H1 (cell line): Measurements from ENCODE around the gene DMGDH. TPM values are rescaled to one million over a fixed set of nuclear protein-coding genes. Genes with fewer than 3 reads are reported as not detected.

Experiments
- CTCF ChIA-PET: fragments of 300-600 bp; sonication (Branson Sonifier 250); formaldehyde crosslinking; loops from one replicate; lab custom pipeline; 2021; ENCODE audit not compliant: partially characterized antibody; lab: Charles Lee
- POLR2A ChIA-PET: fragments of 300-600 bp; sonication (Branson Sonifier 250); formaldehyde crosslinking; loops from one replicate; lab custom pipeline; 2021; ENCODE audit warnings: inconsistent platforms; ENCODE audit not compliant: partially characterized antibody; lab: Charles Lee
- DNase-seq, 2 experiments: peaks; one replicate each; pipeline versions ENCODE4 v3.0.0 to v3.0.0-alpha.2; 2010 to 2022; ENCODE audit warnings: low spot score in 2 of 2, low read depth in 1 of 2, mixed read lengths in 1 of 2
- FAIRE-seq: peaks from 2 replicates; lab custom pipeline; 2011; peaks lifted over from hg19 to GRCh38; lab: Jason Lieb, UNC
- H2AFZ ChIP-seq: 2 replicates; pipeline ENCODE4 v1.8.1; 2012; ENCODE audit warnings: low read length, inconsistent platforms
- H2AK5ac ChIP-seq: 2 replicates; pipeline ENCODE4 v1.6.1; 2013; ENCODE audit warnings: low read depth, low read length
- H2BK120ac ChIP-seq: replicated peaks from 2 replicates; pipeline ENCODE3; 2013; ENCODE audit warnings: low read depth, low read length, inconsistent platforms
- H2BK12ac ChIP-seq: 2 replicates; pipeline ENCODE4 v1.6.1; 2013; ENCODE audit warnings: low read depth, low read length
- H2BK15ac ChIP-seq: 2 replicates; pipeline ENCODE4 v1.6.1; 2013; ENCODE audit warnings: low read length
- H2BK20ac ChIP-seq: 2 replicates; pipeline ENCODE4 v1.6.1; 2013; ENCODE audit warnings: low read length
- H2BK5ac ChIP-seq: 2 replicates; pipeline ENCODE4 v1.6.1; 2013; ENCODE audit warnings: low read depth, low read length
- H3K14ac ChIP-seq: 2 replicates; pipeline ENCODE4 v1.6.1; 2013; ENCODE audit warnings: inconsistent platforms; ENCODE audit not compliant: insufficient read length
- H3K18ac ChIP-seq: 2 replicates; pipeline ENCODE4 v1.6.1; 2013; ENCODE audit warnings: low read length; ENCODE audit errors: extremely low read depth
- H3K23ac ChIP-seq: 2 replicates; pipeline ENCODE4 v1.6.1; 2013; ENCODE audit warnings: inconsistent platforms; ENCODE audit not compliant: insufficient read length
- H3K23me2 ChIP-seq: 2 replicates; pipeline ENCODE4 v1.6.1; 2013; ENCODE audit warnings: low read depth, low read length
- H3K27ac ChIP-seq: 2 replicates; pipeline ENCODE4 v1.6.1; 2011; ENCODE audit warnings: low read depth, low read length, inconsistent platforms
- H3K27me3 ChIP-seq, 4 experiments: replicated peaks in 1 of 4; 1 replicate in 1 of 4; 2 replicates in 3 of 4; pipeline versions ENCODE4 v1.6.1 to v1.8.1; 2011 to 2013; ENCODE audit warnings: low read length in 3 of 4, mild to moderate bottlenecking in 3 of 4, inconsistent platforms in 2 of 4, mixed read lengths in 2 of 4, moderate library complexity in 1 of 4; ENCODE audit not compliant: control insufficient read depth in 3 of 4, insufficient read depth in 3 of 4; ENCODE audit errors: extremely low read depth in 1 of 4
- H3K36me3 ChIP-seq, 4 experiments: 2 replicates each; pipeline versions ENCODE4 v1.6.1 to v1.8.1; 2011 to 2013; ENCODE audit warnings: mild to moderate bottlenecking in 4 of 4, low read length in 3 of 4, moderate library complexity in 2 of 4, control low read depth in 1 of 4, inconsistent platforms in 1 of 4; ENCODE audit not compliant: insufficient read depth in 4 of 4, control insufficient read depth in 2 of 4
- H3K4ac ChIP-seq: replicated peaks from 2 replicates; pipeline ENCODE3; 2013; ENCODE audit warnings: low read length, low read depth, mixed read lengths, inconsistent platforms; ENCODE audit not compliant: insufficient read length
- H3K4me1 ChIP-seq, 4 experiments: replicated peaks in 1 of 4; 1 replicate in 1 of 4; 2 replicates in 3 of 4; pipeline versions ENCODE4 v1.6.1 to v1.8.1; 2011 to 2013; ENCODE audit warnings: low read length in 3 of 4, inconsistent platforms in 2 of 4, mixed read lengths in 1 of 4; ENCODE audit not compliant: insufficient read depth in 4 of 4, control insufficient read depth in 3 of 4
- H3K4me2 ChIP-seq, 2 experiments: 2 replicates each; pipeline versions ENCODE4 v1.6.1 to v1.8.1; 2011 to 2013; ENCODE audit warnings: low read depth in 2 of 2, low read length in 2 of 2, control low read depth in 1 of 2, inconsistent platforms in 1 of 2, mild to moderate bottlenecking in 1 of 2; ENCODE audit not compliant: insufficient read depth in 1 of 2
- H3K4me3 ChIP-seq, 4 experiments: fragments of 200-600, 300-600 bp in 1 of 4; sonication (generic), shearing (Covaris generic), sonication (Bioruptor Twin) in 1 of 4; 2 replicates each; pipeline versions ENCODE4 v1.5.1 to v1.8.1; 2011 to 2016; ENCODE audit warnings: low read length in 4 of 4, low read depth in 3 of 4, control low read depth in 2 of 4, inconsistent platforms in 2 of 4, mild to moderate bottlenecking in 2 of 4, mixed read lengths in 1 of 4, moderate library complexity in 1 of 4; ENCODE audit not compliant: insufficient read depth in 2 of 4; ENCODE audit errors: extremely low read depth in 1 of 4
- H3K56ac ChIP-seq: replicated peaks from 2 replicates; pipeline ENCODE3; 2013; ENCODE audit warnings: low read depth, mild to moderate bottlenecking, mixed read lengths, low read length, inconsistent platforms; ENCODE audit not compliant: insufficient read length
- H3K79me1 ChIP-seq: 2 replicates; pipeline ENCODE4 v1.6.1; 2013; ENCODE audit warnings: low read depth, low read length, control low read depth
- H3K79me2 ChIP-seq, 2 experiments: 2 replicates each; pipeline versions ENCODE4 v1.6.1 to v1.8.1; 2012 to 2013; ENCODE audit warnings: low read length in 2 of 2, mild to moderate bottlenecking in 2 of 2, inconsistent platforms in 1 of 2; ENCODE audit not compliant: insufficient read depth in 2 of 2, control insufficient read depth in 1 of 2
- H3K9ac ChIP-seq, 4 experiments: replicated peaks in 1 of 4; 1 replicate in 1 of 4; 2 replicates in 3 of 4; pipeline versions ENCODE4 v1.6.1 to v1.8.1; 2011 to 2013; ENCODE audit warnings: low read depth in 3 of 4, low read length in 3 of 4, control low read depth in 2 of 4, mild to moderate bottlenecking in 2 of 4, moderate library complexity in 2 of 4, inconsistent platforms in 1 of 4; ENCODE audit errors: extremely low read depth in 1 of 4
- H3K9me3 ChIP-seq, 2 experiments: 2 replicates each; pipeline versions ENCODE4 v1.6.1 to v1.8.1; 2012 to 2013; ENCODE audit warnings: mild to moderate bottlenecking in 2 of 2, moderate library complexity in 2 of 2, control low read depth in 1 of 2, inconsistent platforms in 1 of 2, low read depth in 1 of 2, low read length in 1 of 2, mixed read lengths in 1 of 2; ENCODE audit not compliant: insufficient read depth in 2 of 2
- H4K20me1 ChIP-seq, 2 experiments: replicated peaks in 1 of 2; 2 replicates each; pipeline versions ENCODE3 to v1.8.1; 2011 to 2013; ENCODE audit warnings: inconsistent platforms in 2 of 2, low read length in 2 of 2, mild to moderate bottlenecking in 1 of 2; ENCODE audit not compliant: insufficient read depth in 2 of 2, control insufficient read depth in 1 of 2
- H4K5ac ChIP-seq: 2 replicates; pipeline ENCODE4 v1.6.1; 2013; ENCODE audit warnings: low read length, low read depth, mixed read lengths, inconsistent platforms; ENCODE audit not compliant: insufficient read length
- H4K8ac ChIP-seq: 2 replicates; pipeline ENCODE4 v1.8.0; 2013; ENCODE audit warnings: mild to moderate bottlenecking, moderate library complexity, low read length, inconsistent platforms; ENCODE audit not compliant: insufficient read depth; ENCODE audit errors: extremely low read depth
- H4K91ac ChIP-seq: replicated peaks from 2 replicates; pipeline ENCODE3; 2013; ENCODE audit warnings: low read length, mixed read lengths, inconsistent platforms; ENCODE audit not compliant: insufficient read length
- BACH1 ChIP-seq: IDR thresholded peaks from 2 replicates; pipeline ENCODE4 v1.6.1; 2012; ENCODE audit warnings: low read length, improper control_type of control experiment
- BRCA1 ChIP-seq: IDR thresholded peaks from 2 replicates; pipeline ENCODE4 v1.6.1; 2012; ENCODE audit warnings: low read depth, low read length, improper control_type of control experiment
- CBX8 ChIP-seq: fragments of 300-800, 300-1000 bp; sonication (generic); IDR thresholded peaks from 2 replicates; pipeline ENCODE4 v1.7.1; 2016; ENCODE audit warnings: low read depth, low read length, borderline replicate concordance
- MAFK ChIP-seq: IDR thresholded peaks from 2 replicates; pipeline ENCODE4 v1.6.1; 2012; ENCODE audit warnings: low read depth, mild to moderate bottlenecking, improper control_type of control experiment, low read length
- SIN3A ChIP-seq, 2 experiments: IDR thresholded peaks in 1 of 2; conservative IDR thresholded peaks in 1 of 2; 2 replicates each; pipeline ENCODE4 v1.6.1; 2011 to 2012; ENCODE audit warnings: low read length in 2 of 2, improper control_type of control experiment in 1 of 2, low read depth in 1 of 2, mild to moderate bottlenecking in 1 of 2
- SIX5 ChIP-seq: IDR thresholded peaks from 2 replicates; pipeline ENCODE4 v1.6.1; 2011; ENCODE audit warnings: mild to moderate bottlenecking, low read depth, low read length
- SRF ChIP-seq: IDR thresholded peaks from 2 replicates; pipeline ENCODE4 v1.6.1; 2011; ENCODE audit warnings: mild to moderate bottlenecking, low read depth, low read length, moderate library complexity
- TEAD4 ChIP-seq: IDR thresholded peaks from 2 replicates; pipeline ENCODE4 v1.6.1; 2012; ENCODE audit warnings: low read depth, low read length, inconsistent platforms, mixed read lengths
- WGBS, 2 experiments: shearing (Covaris generic) in 1 of 2; methylation state at CpG; one replicate each; pipeline versions ENCODE4 v1.1.6 to v1.1.7; 2013 to 2015; ENCODE audit warnings: low lambda C conversion rate in 2 of 2, mixed read lengths in 2 of 2, inconsistent platforms in 1 of 2, low coverage in 1 of 2, missing lambda C conversion rate in 1 of 2; ENCODE audit not compliant: insufficient replicate concordance in 2 of 2, insufficient coverage in 1 of 2, insufficient read length in 1 of 2; ENCODE audit errors: extremely low coverage in 1 of 2, missing lambda C conversion rate in 1 of 2; 5-methylcytosine and 5-hydroxymethylcytosine counted together
- polyA plus RNA-seq, 7 experiments: library from polyadenylated mRNA; depleted of rRNA in 3 of 7; stranded (reverse) in 5 of 7; unstranded in 2 of 7; fragments of >200 nt in 5 of 7; fragments of 200-250 nt in 2 of 7; gene quantifications; 1 replicate in 5 of 7; 2 replicates in 1 of 7; 4 replicates in 1 of 7; pipeline versions ENCODE4 v1.2.1 to v1.2.3, GENCODE V29; 2011 to 2013; ENCODE audit warnings: missing spikeins in 2 of 7, mixed read lengths in 2 of 7
- total RNA-seq: library from RNA; stranded (reverse); fragmentation: NEBNext Ultra II Directional; extraction: Animal tissue kit (Norgen Biotek cat#: 25700); gene quantifications from 2 replicates; pipeline ENCODE4 v1.2.1, GENCODE V29; 2021

DMGDH gene
- total and polyA plus RNA-seq, 2 of the 8 experiments (the other 6 are each of a cell fraction or from before 2014, with no cell fraction given): 0.15 TPM; not detected in 1

- no peaks in the 10 kb centered on the region for H3K79me2 ChIP-seq
- no peak overlapping the region for H2AK5ac ChIP-seq
- DNase-seq (no peak), FAIRE-seq (no peak)
- no peak overlapping the region for H2BK15ac ChIP-seq
- H3K36me3 ChIP-seq: no peaks in the 10 kb centered on the region
- H4K8ac ChIP-seq: no peak overlapping the region
- no peak overlapping the region for H3K4me3 ChIP-seq
- no peaks in the 10 kb centered on the region for H4K20me1 ChIP-seq
- H4K91ac ChIP-seq: no peak overlapping the region
- no peak overlapping the region for H2BK20ac ChIP-seq
- no peaks in the 10 kb centered on the region for H3K27me3 ChIP-seq
- no peaks in the 10 kb centered on the region for H3K23me2 ChIP-seq
- H3K4ac ChIP-seq: no peak overlapping the region
- no peak overlapping the region for H3K56ac ChIP-seq
- H4K5ac ChIP-seq: no peak overlapping the region
- no peak overlapping the region for H3K18ac ChIP-seq
- WGBS, 2 experiments: 91% methylated on average over 10 of the region's 10 CpGs; no CpG with 5 or more reads in 1 of the 2 experiments
- no peak overlapping the region for H3K23ac ChIP-seq
- no peaks in the 10 kb centered on the region for H3K4me1 ChIP-seq
- no peaks in the 10 kb centered on the region for H3K9me3 ChIP-seq
- no peak overlapping the region for H2AFZ ChIP-seq
- CTCF ChIA-PET: no interaction called here
- no peaks in the 10 kb centered on the region for H3K79me1 ChIP-seq
- H3K9ac ChIP-seq: no peak overlapping the region
- POLR2A ChIA-PET: no interaction called here
- H3K27ac ChIP-seq: no peak overlapping the region
- H2BK5ac ChIP-seq: no peak overlapping the region
- H2BK12ac ChIP-seq: no peak overlapping the region
- no peak overlapping the region for H3K4me2 ChIP-seq
- H2BK120ac ChIP-seq: no peak overlapping the region
- no peak overlapping the region for H3K14ac ChIP-seq
- TF ChIP-seq BACH1 (no peak), BRCA1 (no peak), SRF (no peak), MAFK (no peak), SIX5 (no peak), CBX8 (no peak), SIN3A (conservative IDR thresholded peaks at IDR 0.05 in 1 of 2, IDR thresholded peaks at IDR 0.05 in 1 of 2; ENCODE audit: low read depth in 1 of 2, low read length in 2 of 2) (no peak), TEAD4 (no peak)
These were observed 37.3 kb downstream of the DMGDH start for GRCh38 chr5:79032031-79032695.
